ENCODE results near the gene SRD5A3.
A peak's percentile ranks its signal among the peaks of the same experiment; 100 is the strongest.

Gene SRD5A3

GRCh38 chr4:55314141-55314820 is 31.8 kb upstream of the SRD5A3 start:
- no peak overlapping the region for H3K27ac ChIP-seq
- TF ChIP-seq ZFX (IDR thresholded peaks at IDR 0.05) (no peak), CTCF (conservative IDR thresholded peaks at IDR 0.05) (no peak)

GRCh38 chr4:55318175-55319129 is 27.6 kb upstream of the SRD5A3 start:
- no peak overlapping the region for H3K27ac ChIP-seq
- TF ChIP-seq CTCF (conservative IDR thresholded peaks at IDR 0.05) = no peak
- no peak for TF ChIP-seq ZFX (IDR thresholded peaks at IDR 0.05)

- TF ChIP-seq CTCF (conservative IDR thresholded peaks at IDR 0.05) = peak; percentile 70
- no peak for TF ChIP-seq ZFX (IDR thresholded peaks at IDR 0.05)
- H3K27ac ChIP-seq = no peak overlapping the region
Observed at GRCh38 chr4:55321707-55322264, 24.3 kb upstream of the SRD5A3 start.

- no peak for TF ChIP-seq ZFX (IDR thresholded peaks at IDR 0.05)
- TF ChIP-seq CTCF (conservative IDR thresholded peaks at IDR 0.05) = no peak
- no peak overlapping the region for H3K27ac ChIP-seq
Observed at GRCh38 chr4:55323375-55323774, 22.7 kb upstream of the SRD5A3 start.

GRCh38 chr4:55326629-55327028 is 19.4 kb upstream of the SRD5A3 start:
- no peak for TF ChIP-seq ZFX (IDR thresholded peaks at IDR 0.05)
- no peak for TF ChIP-seq CTCF (conservative IDR thresholded peaks at IDR 0.05)
- no peak overlapping the region for H3K27ac ChIP-seq

GRCh38 chr4:55329012-55329411 is 17.0 kb upstream of the SRD5A3 start:
- TF ChIP-seq CTCF (conservative IDR thresholded peaks at IDR 0.05) = no peak
- no peak for TF ChIP-seq ZFX (IDR thresholded peaks at IDR 0.05)

GRCh38 chr4:55330241-55330640 is 15.8 kb upstream of the SRD5A3 start:
- no peak for TF ChIP-seq ZFX (IDR thresholded peaks at IDR 0.05)
- no peak overlapping the region for H3K27ac ChIP-seq

More at GRCh38 chr4:55329012-55329411, 17.0 kb upstream of the SRD5A3 start:
- H3K27ac ChIP-seq = no peak overlapping the region

All from C4-2B (cell line).